Keratinocyte (primary cell): ENCODE results near the gene LAMC3. TPM values are rescaled to one million over a fixed set of nuclear protein-coding genes. Genes with fewer than 3 reads are reported as not detected.

Experiments
- DNase-seq: peaks from one replicate; pipeline ENCODE4 v3.0.0-alpha.2; 2011; ENCODE audit warnings: low read depth, missing footprints, low spot score
- FAIRE-seq: peaks from 2 replicates; lab custom pipeline; 2011; peaks lifted over from hg19 to GRCh38; lab: Jason Lieb, UNC
- H2AFZ ChIP-seq: 2 replicates; pipeline ENCODE4 v1.6.0; 2012; ENCODE audit warnings: low read length, control low read depth, inconsistent platforms; ENCODE audit not compliant: control insufficient read depth
- H3K27ac ChIP-seq: 2 replicates; pipeline ENCODE4 v1.5.1; 2011; ENCODE audit warnings: low read length; ENCODE audit not compliant: control insufficient read depth, insufficient read depth
- H3K27me3 ChIP-seq: 3 replicates; pipeline ENCODE4 v1.6.0; 2011; ENCODE audit warnings: low read length; ENCODE audit not compliant: control insufficient read depth, insufficient read depth; ENCODE audit errors: extremely low read depth
- H3K36me3 ChIP-seq, 2 experiments: 2 replicates in 1 of 2; 3 replicates in 1 of 2; pipeline ENCODE4 v1.5.1; 2011; ENCODE audit warnings: low read length in 2 of 2, mild to moderate bottlenecking in 1 of 2; ENCODE audit not compliant: control insufficient read depth in 2 of 2, insufficient read depth in 2 of 2; ENCODE audit errors: extremely low read depth in 1 of 2
- H3K4me1 ChIP-seq: 3 replicates; pipeline ENCODE4 v1.5.1; 2011; ENCODE audit warnings: low read length; ENCODE audit not compliant: control insufficient read depth, insufficient read depth; ENCODE audit errors: extremely low read depth
- H3K4me2 ChIP-seq: 3 replicates; pipeline ENCODE4 v1.6.0; 2011; ENCODE audit warnings: low read depth, low read length; ENCODE audit not compliant: control insufficient read depth, insufficient read depth; ENCODE audit errors: extremely low read depth
- H3K4me3 ChIP-seq, 3 experiments: fragments of 200-600 bp in 1 of 3; sonication (generic) in 1 of 3; 2 replicates in 2 of 3; 3 replicates in 1 of 3; pipeline ENCODE4 v1.5.1; 2011 to 2016; ENCODE audit warnings: low read length in 3 of 3, mild to moderate bottlenecking in 3 of 3, control low read depth in 2 of 3, inconsistent platforms in 1 of 3, low read depth in 1 of 3, mixed read lengths in 1 of 3, mixed run types in 1 of 3, moderate library complexity in 1 of 3; ENCODE audit not compliant: control insufficient read depth in 2 of 3, insufficient read depth in 2 of 3; ENCODE audit errors: extremely low read depth in 1 of 3
- H3K79me2 ChIP-seq: 2 replicates; pipeline ENCODE4 v1.6.0; 2012; ENCODE audit warnings: low read length; ENCODE audit not compliant: control insufficient read depth, insufficient read depth
- H3K9ac ChIP-seq: 3 replicates; pipeline ENCODE4 v1.6.0; 2011; ENCODE audit warnings: low read length; ENCODE audit not compliant: control insufficient read depth, insufficient read depth; ENCODE audit errors: extremely low read depth
- H3K9me1 ChIP-seq: 3 replicates; pipeline ENCODE4 v1.6.0; 2011; ENCODE audit warnings: low read length; ENCODE audit not compliant: control insufficient read depth, insufficient read depth; ENCODE audit errors: extremely low read depth
- H3K9me3 ChIP-seq: 2 replicates; pipeline ENCODE4 v1.5.1; 2012; ENCODE audit warnings: low read depth, low read length; ENCODE audit not compliant: control insufficient read depth
- H4K20me1 ChIP-seq: 3 replicates; pipeline ENCODE4 v1.6.0; 2011; ENCODE audit warnings: low read length; ENCODE audit not compliant: control insufficient read depth, insufficient read depth; ENCODE audit errors: extremely low read depth
- CTCF ChIP-seq, 3 experiments: IDR thresholded peaks in 1 of 3; conservative IDR thresholded peaks in 1 of 3; optimal IDR thresholded peaks in 1 of 3; 2 replicates in 2 of 3; 3 replicates in 1 of 3; pipeline versions ENCODE3 to v1.5.1; 2011; ENCODE audit warnings: low read length in 3 of 3, mild to moderate bottlenecking in 3 of 3, moderate library complexity in 2 of 3, control low read depth in 1 of 3, inconsistent platforms in 1 of 3; ENCODE audit not compliant: insufficient read depth in 2 of 3; ENCODE audit errors: extremely low read depth in 1 of 3
- EZH2 ChIP-seq: IDR thresholded peaks from one replicate; pipeline ENCODE4 v1.6.1; 2012; ENCODE audit warnings: inconsistent platforms, mild to moderate bottlenecking, low read length, moderate library complexity
- dilution Hi-C: fragments of 300-500 bp; cut with MboI; formaldehyde crosslinking; loops from one replicate; pipeline ENCODE4 v1.7.0; 2020; ENCODE audit warnings: low sequenced_read_pairs; ENCODE audit not compliant: extremely low pct_ligation_motif_present
- polyA plus RNA-seq, 5 experiments: library from polyadenylated mRNA; depleted of rRNA in 3 of 5; stranded (reverse) in 3 of 5; stranded (forward) in 1 of 5; unstranded in 1 of 5; fragments of >200 nt; gene quantifications; 1 replicate in 1 of 5; 2 replicates in 3 of 5; 3 replicates in 1 of 5; pipeline versions ENCODE4 v1.2.1 to v1.2.3, GENCODE V29; 2011 to 2012; ENCODE audit warnings: missing spikeins in 2 of 5, low read depth in 1 of 5, low replicate concordance in 1 of 5

The LAMC3 gene
- polyA plus RNA-seq, 1 donor (not counting 4 experiments of a cell fraction or from before 2014, with no cell fraction given) = not detected

GRCh38 chr9:131104016-131104740, 95.2 kb downstream of the LAMC3 start:
- TF ChIP-seq EZH2 (no peak), CTCF (optimal IDR thresholded peaks at IDR 0.05 in 1 of 3, IDR thresholded peaks at IDR 0.05 in 1 of 3, conservative IDR thresholded peaks at IDR 0.05 in 1 of 3; ENCODE audit: extremely low read depth in 1 of 3, insufficient read depth in 2 of 3, low read length in 3 of 3) (no peak)
- Histone ChIP-seq H3K27me3 (peaks cover 3% of the 10 kb centered on the region), H3K9me3 (no peaks in the 10 kb centered on the region), H3K9ac (no peak overlapping the region), H3K9me1 (no peaks in the 10 kb centered on the region), H3K4me2 (no peak overlapping the region), H3K4me1 (no peaks in the 10 kb centered on the region), H3K4me3 (no peak overlapping the region), H2AFZ (no peak overlapping the region), H3K27ac (no peak overlapping the region), H3K36me3 (no peaks in the 10 kb centered on the region), H3K79me2 (no peaks in the 10 kb centered on the region), H4K20me1 (no peaks in the 10 kb centered on the region)
- FAIRE-seq (no peak), DNase-seq (no peak)
- dilution Hi-C loops = no loop called here

GRCh38 chr9:131105952-131106351, 97.0 kb downstream of the LAMC3 start:
- dilution Hi-C loops = no loop called here
- Histone ChIP-seq H4K20me1 (no peaks in the 10 kb centered on the region), H3K9ac (no peak overlapping the region), H3K4me2 (no peak overlapping the region), H3K27ac (no peak overlapping the region), H3K27me3 (no peaks in the 10 kb centered on the region), H3K36me3 (no peaks in the 10 kb centered on the region), H2AFZ (no peak overlapping the region), H3K9me3 (no peaks in the 10 kb centered on the region), H3K79me2 (no peaks in the 10 kb centered on the region), H3K9me1 (no peaks in the 10 kb centered on the region), H3K4me1 (no peaks in the 10 kb centered on the region), H3K4me3 (no peak overlapping the region)
- DNase-seq (no peak), FAIRE-seq (no peak)
- TF ChIP-seq EZH2 (no peak), CTCF (optimal IDR thresholded peaks at IDR 0.05 in 1 of 3, IDR thresholded peaks at IDR 0.05 in 1 of 3, conservative IDR thresholded peaks at IDR 0.05 in 1 of 3; ENCODE audit: extremely low read depth in 1 of 3, insufficient read depth in 2 of 3, low read length in 3 of 3) (no peak)
